ENCODE measurements around the gene PTPRG.
A peak's percentile ranks its signal among the peaks of the same experiment; 100 is the strongest.

The PTPRG gene

GRCh38 chr3:61618231-61618630 is 56.9 kb downstream of the PTPRG start:
- no peak for DNase-seq (ENCODE audit: low spot score)

- no peak for DNase-seq (ENCODE audit: low spot score)
Observed at GRCh38 chr3:61618871-61619270, 57.5 kb downstream of the PTPRG start.

GRCh38 chr3:61620073-61620472 is 58.7 kb downstream of the PTPRG start:
- DNase-seq (ENCODE audit: low spot score) = no peak

DNA sequence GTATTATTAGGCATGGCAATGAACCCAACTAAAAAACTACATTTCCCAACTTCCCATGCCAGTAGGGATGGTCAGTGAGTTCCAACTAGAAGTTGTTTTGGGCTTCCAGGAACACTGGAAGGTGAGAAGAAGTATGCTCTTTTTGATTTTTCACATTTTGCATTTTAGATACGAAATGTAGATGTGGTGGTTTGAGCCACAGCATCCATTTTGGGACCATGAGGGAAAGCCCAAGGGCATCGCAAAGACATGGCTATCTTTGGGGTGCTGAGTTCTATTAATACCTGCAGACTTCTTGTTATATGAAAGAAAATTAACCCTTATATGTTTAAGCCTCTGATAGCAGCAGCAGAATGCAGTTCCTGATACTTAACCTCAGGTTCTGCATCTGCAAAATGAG is 62.9 kb downstream of the PTPRG start:
- DNase-seq (ENCODE audit: low spot score) = no peak

- DNase-seq (ENCODE audit: low spot score) = no peak
Observed at GRCh38 chr3:61625429-61625828, 64.1 kb downstream of the PTPRG start.

GRCh38 chr3:61626484-61626883 is 65.1 kb downstream of the PTPRG start:
- no peak for DNase-seq (ENCODE audit: low spot score)

GRCh38 chr3:61627768-61628185 is 66.4 kb downstream of the PTPRG start:
- DNase-seq (ENCODE audit: low spot score) = peak; percentile 33

- DNase-seq (ENCODE audit: low spot score) = no peak
Observed at GRCh38 chr3:61628636-61629035, 67.3 kb downstream of the PTPRG start.

- DNase-seq (ENCODE audit: low spot score) = no peak
Observed at GRCh38 chr3:61629442-61629841, 68.1 kb downstream of the PTPRG start.

- DNase-seq (ENCODE audit: low spot score) = no peak
Observed at GRCh38 chr3:61631108-61631769, 69.9 kb downstream of the PTPRG start.

DNA sequence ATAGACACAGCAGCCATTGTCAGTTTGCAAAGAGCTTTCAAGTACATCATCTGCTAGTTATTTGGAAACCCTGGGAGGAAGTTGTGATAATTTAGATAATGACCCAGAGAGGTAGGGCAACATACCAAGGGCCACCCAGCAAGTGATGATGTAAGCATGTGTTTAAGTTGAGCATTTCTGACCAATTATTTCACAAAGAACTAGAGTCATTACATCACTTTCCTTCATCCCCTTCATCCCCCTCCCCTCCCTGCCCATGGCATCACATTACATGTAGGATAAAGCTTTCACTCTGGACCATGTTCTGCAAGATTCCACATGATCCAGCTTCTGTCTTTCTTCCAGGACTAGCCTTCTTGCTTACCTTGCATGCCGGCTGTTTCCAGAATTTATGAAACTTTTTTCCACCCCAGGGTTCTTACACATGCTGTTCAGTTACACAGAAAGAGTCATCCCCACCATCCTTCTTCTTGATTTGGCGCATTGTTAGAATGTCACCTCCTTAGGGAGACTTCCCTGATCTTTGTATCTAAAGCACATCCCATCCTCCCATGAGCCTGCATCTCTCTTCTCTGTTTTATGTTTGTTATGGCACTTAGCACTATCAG is 71.3 kb downstream of the PTPRG start:
- DNase-seq (ENCODE audit: low spot score) = no peak

DNA sequence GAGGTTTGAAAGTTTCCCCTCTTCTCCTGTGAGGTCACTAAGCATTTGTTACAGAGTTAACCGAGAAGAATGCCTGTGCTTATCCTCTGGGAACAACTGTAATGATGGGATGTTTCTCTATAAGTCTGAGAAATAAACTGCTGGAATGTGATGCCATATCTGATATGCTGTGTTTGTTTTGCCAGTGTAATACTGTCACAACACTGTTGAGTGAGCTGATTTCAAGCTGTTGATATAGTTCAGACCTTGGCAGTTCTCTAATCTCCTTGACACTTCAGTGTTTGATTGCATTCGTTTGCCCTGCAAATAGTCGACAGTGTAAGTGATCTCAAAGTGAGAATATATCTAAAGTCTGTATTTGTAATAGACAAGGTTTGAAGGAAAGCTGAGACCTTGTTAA is 73.3 kb downstream of the PTPRG start:
- DNase-seq (ENCODE audit: low spot score) = peak; percentile 14

- no peak for DNase-seq (ENCODE audit: low spot score)
Observed at GRCh38 chr3:61637088-61638051, 76.0 kb downstream of the PTPRG start.

GRCh38 chr3:61638741-61639140 is 77.4 kb downstream of the PTPRG start:
- no peak for DNase-seq (ENCODE audit: low spot score)

DNA sequence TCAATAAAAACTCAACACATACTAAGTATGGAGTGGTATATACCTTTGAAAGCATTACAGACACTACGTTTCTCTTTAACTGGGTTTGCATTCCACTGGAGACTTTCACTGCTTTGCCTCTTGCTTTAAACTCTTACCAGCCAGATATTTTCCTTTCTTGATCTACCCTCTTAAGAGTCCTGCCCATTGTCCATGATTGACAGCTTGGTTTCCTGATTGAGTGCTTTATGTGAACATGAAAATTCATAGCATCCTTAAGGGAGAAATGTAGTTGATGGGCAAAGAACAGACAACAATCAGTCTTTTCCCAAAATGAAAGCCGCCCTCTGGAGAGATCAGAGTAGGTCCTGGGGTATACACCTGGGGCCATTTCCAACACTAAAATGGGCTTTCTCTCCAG is 78.6 kb downstream of the PTPRG start:
- no peak for DNase-seq (ENCODE audit: low spot score)

DNA sequence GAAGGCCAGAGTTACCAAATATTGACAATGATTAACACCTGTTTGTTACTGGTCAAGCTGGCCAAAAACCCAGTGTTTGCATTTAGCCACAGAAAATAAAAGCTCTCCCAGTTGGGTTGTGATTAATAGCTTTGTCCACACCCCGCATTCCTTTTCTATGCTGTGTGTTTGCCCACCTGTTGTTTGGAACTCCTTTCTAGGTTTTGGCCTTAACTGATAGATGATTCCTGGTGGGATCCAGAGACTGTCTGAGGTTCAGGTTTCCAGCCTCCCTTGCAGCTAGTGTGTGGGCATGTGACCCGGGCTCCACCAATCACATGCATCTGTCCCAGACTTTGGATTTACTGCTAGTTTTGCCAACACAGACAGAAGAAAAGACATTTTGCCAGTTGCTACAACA is 83.8 kb downstream of the PTPRG start:
- peak; percentile 26 for DNase-seq (ENCODE audit: low spot score)

- DNase-seq (ENCODE audit: low spot score) = no peak
Observed at GRCh38 chr3:61646360-61646759, 85.0 kb downstream of the PTPRG start.

DNA sequence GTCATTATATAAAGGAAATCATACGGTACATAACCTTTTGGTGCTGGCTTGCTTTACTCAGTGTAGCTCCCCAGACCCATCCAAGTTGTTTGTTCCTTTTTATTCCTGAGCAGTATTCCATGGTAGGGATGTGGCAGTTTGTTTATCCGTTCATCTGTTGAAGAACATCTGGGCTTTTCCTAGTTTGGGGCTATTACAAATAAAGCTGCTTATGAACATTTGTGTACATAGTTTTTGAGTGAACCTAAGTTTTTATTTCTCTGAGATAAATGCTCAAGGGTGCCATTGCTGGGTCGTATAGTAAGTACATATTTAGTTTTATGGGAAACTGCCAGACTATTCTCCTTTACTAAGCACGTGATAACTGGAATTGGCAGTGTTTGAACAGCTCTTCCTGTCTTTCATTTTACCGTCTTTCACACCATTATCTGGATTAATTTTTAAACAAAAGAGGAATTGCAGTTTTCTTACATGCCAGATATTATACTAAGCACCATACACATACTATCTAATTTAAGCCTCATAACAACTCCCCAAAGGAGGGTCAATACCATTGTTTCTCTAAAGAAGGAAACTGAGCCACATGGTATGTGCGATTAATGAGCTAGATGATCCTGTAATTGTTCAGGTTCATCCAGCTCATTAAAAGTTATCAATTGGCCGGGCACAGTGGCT is 85.6 kb downstream of the PTPRG start:
- DNase-seq (ENCODE audit: low spot score) = no peak

DNA sequence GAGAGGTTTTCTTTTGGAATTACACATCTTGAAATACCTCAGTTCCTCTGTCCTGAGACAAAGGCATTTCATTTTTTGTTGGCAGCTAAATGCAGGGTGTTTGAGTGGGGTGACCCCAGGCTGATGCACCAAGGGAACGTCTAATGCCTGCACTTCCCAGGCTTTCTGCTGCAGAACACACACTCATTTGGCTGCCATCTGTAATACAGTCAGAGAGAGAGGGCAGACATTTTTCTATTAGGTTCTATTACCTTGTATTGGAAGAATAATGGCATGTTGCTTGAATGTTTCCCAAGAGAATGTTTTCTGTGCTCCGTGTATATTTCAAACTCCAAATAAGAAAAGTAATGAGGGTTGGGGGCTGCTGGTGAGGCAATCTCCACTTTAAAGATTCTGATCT is 87.1 kb downstream of the PTPRG start:
- no peak for DNase-seq (ENCODE audit: low spot score)

GRCh38 chr3:61649381-61650170 is 88.2 kb downstream of the PTPRG start:
- DNase-seq (ENCODE audit: low spot score) = no peak

- DNase-seq (ENCODE audit: low spot score) = no peak
Observed at GRCh38 chr3:61650276-61650675, 88.9 kb downstream of the PTPRG start.

Data from HuH-7.5 (cell line).